ENCODE measurements around the gene DBNDD2.

DBNDD2 gene

DNA sequence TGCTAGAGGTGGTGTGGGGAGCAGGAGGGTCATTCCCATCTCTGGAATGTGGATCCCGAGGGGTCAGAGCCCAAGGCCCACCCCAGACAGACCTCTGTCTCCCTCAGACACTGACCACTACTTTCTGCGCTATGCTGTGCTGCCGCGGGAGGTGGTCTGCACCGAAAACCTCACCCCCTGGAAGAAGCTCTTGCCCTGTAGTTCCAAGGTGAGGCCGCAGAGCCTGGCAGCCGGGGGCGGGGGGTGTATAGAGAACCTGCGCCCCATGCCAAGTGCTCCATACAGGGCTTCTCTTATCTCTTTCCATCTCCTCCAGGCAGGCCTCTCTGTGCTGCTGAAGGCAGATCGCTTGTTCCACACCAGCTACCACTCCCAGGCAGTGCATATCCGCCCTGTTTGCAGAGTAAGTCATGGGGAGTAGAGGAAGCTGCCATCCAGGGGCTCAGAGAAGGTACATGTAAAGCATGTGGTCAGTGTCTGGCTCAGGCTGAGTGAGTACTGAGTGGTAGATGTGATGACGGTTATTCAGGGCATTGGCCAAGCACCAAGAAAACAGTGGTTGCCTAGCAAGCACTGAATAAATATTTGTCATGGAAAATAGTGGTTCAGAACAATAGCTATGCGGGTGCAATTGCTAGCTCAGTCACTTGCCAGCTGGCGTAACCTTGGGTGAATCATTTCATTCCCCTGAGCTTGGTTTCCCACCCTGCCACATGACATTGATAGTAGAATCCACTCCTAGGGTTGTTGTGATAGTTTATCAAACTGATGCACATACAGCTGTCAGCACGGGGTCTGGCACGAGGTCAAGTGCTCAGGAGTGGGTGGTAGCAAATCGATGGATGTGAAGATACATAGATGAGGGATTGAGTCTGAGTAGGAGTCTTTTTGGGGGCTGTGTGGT is 11.4 kb downstream of the DBNDD2 start:
- peak; percentile 96 for DNase-seq

DNA sequence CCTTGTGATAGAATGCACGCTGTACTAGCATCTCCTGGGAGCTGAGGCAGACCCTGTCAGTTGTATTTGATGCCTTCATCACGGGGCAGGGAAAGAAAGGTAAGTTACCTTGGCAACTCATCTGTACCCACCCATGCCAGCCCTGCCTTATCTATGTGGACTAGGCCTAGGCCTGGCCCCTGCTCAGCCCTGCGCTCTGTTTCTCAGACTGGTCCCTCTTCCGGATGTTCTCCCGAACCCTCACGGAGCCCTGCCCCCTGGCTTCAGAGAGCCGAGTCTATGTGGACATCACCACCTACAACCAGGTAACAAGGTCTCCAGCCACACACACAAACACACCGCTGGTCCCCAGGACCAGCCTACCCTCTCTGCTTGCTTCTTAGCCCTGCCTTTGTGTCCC is 12.0 kb downstream of the DBNDD2 start:
- DNase-seq: no peak

- no peak for DNase-seq
Observed at GRCh38 chr20:45423700-45424099, 15.6 kb downstream of the DBNDD2 start.

DNA sequence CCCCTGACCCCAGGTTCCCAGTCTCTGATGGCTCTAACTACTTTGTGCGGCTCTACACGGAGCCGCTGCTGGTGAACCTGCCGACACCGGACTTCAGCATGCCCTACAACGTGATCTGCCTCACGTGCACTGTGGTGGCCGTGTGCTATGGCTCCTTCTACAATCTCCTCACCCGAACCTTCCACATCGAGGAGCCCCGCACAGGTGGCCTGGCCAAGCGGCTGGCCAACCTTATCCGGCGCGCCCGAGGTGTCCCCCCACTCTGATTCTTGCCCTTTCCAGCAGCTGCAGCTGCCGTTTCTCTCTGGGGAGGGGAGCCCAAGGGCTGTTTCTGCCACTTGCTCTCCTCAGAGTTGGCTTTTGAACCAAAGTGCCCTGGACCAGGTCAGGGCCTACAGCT is 17.5 kb downstream of the DBNDD2 start:
- no peak for DNase-seq

DNA sequence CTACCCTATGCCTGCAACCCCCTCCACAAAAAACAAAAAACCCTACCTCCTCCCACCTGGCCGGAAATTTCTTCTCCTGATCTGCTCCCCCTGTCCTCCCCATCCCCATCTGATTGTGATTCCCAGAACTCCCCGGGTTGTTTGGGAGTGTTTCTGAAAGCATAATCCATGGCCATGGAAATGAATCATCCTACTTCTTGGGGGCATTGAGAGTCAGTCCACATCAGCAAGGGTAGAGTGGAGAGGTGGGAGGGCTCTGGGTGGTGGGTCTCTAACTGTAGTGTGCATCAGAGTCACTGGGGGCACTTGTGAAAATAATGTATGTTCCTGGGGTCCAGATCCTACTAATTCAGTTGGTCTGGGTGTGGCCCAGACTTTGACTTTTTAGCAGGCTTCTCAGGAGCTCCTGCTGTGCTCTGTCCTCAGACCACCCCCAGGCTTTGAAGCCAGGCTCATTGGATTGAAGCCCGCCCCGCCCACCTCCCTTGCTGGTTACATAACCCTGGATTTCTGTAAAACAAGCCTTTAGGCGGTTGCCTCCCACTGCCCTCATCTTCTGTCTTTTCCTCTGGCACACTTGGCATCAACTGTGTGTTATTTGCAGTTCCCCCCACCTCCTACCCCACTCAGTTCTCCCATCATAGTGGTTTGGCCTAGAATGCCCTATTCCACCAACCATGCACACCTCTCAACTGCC is 18.4 kb downstream of the DBNDD2 start:
- no peak for DNase-seq

DNA sequence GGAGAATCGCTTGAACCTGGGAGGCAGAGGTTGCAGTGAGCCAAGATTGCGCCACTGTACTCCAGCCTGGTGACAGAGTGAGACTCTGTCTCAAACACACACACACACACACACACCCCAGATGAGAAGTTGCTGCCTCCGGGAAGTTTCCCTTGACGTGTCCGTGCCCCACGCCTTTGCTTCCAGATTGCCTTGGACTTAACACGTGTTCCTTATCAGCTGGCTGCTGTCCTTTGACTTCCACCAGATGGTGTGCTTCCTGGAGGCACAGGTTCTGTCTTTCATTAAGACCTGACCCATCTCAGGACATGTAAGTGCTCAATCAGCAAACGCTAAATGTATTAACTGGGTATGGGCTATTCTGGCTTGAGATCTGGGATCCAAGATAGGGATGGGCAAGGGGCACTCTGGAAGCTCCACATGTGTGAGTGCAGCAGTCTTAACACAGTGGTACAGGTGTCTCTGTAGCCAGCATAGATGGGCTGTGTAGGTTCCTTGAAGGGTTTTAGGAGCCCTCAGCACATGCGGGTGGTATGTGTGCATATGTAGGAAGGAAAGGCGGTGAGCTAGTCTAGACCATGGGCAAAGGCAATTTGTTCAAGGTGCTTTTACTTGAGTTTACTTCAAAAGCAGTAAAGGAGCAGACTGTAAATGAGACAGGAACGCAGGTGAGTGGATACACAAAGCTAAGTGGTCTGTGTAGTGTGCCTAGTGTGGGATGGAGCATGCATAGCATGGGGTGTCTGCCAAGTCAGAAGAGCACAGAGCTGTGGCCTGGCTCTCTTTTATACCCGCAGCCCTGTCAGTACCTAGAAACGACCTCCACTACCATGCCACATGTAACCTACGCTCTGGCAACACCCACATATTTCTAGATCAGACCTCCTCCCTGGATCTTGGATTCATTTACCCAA is 19.4 kb downstream of the DBNDD2 start:
- DNase-seq: no peak

DNA sequence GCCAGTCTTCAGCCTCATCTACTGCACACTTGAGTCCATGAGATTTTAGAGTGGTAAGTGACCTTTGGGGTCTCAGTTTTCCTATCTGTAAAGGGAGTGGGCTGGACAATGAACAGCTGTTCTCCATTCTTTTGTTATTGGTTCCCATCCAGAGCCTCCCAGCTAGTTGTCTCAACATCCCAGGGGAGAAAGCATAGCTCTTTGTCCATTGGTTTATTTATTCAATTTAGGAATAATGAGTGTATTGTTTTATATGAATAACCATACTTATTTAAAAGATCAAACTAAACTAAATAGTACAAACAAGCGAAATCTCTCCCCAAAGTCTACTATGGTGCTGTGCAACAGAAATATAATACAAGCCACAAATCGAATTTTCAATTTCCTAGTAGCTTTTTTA is 21.5 kb downstream of the DBNDD2 start:
- no peak for DNase-seq

DNA sequence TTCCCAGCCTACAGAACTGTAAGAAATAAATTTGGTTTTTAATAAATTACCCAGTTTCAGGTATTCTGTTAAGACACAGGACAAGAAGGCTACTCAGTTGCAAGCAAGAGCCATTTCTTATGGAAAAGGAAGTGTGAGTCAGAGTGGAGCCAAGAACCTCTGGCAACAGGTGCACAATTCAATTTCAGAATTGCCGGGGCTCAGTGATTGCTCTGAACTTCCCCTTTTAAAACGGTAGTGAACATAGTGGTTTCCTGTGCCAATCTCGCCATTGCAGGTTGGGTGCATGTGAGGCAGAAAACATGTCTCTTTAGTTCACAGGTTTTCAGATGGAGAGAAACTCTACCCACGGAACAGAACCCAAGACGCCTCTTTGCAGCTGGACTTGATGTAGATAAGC is 24.2 kb downstream of the DBNDD2 start:
- no peak for DNase-seq

- peak; percentile 52 for DNase-seq
Observed at GRCh38 chr20:45433316-45433715, 25.2 kb downstream of the DBNDD2 start.

- no peak for DNase-seq
Observed at GRCh38 chr20:45433976-45434375, 25.9 kb downstream of the DBNDD2 start.

DNA sequence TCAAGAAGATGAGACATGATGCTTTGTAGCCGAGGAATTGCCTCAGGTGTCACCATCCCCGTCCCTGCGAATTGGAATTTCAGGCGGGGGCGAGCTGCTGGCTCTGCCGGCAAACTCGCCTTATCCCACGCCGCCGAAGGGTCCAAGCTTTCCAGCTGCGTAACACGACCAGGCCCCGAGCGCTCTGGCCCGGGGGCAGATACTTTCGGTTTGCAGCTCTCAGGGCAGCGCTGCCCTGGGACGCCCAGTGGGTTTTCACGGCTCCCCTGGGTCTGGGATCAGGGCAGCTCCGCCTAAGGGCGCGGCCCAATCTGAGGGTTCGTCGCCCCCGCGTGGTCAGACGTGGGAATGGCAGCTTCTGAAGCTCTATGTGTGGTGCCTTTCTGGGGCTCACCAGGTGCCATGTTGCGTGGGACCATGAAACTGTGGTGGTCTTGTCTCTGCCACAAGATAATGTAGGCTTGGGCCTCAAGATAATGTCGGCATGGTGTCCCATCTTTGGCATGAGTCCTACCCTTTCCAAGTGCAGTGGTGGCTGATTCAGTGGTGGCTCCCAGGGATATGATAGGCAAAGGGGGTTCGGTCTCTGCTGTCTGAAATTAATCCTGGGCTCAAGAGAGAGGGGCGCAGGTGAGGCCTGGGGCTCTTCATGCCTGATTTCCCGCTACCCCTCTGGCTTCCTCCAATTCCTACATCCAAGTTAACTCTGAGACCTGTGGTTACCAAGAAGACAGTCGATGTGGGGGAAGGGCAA is 28.8 kb downstream of the DBNDD2 start:
- peak; percentile 73 for DNase-seq

DNA sequence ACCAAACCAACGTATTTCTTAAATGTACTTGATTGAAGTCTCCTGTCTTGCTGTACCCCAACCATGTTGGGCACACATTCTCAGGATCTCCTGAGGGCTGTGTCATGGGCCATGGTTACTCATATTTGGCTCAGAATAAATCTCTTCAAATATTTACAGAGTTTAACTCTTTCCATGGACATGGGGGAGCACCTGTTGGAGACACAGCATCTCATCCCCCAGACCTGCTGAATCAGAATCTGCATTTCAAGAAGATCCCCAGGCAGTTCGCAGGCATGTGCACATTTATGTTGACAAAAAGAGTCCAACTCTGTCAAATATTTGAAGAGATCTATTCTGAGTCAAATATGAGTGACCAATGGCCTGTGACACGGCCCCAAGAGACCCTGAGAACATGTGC is 32.3 kb downstream of the DBNDD2 start:
- DNase-seq: no peak

DNA sequence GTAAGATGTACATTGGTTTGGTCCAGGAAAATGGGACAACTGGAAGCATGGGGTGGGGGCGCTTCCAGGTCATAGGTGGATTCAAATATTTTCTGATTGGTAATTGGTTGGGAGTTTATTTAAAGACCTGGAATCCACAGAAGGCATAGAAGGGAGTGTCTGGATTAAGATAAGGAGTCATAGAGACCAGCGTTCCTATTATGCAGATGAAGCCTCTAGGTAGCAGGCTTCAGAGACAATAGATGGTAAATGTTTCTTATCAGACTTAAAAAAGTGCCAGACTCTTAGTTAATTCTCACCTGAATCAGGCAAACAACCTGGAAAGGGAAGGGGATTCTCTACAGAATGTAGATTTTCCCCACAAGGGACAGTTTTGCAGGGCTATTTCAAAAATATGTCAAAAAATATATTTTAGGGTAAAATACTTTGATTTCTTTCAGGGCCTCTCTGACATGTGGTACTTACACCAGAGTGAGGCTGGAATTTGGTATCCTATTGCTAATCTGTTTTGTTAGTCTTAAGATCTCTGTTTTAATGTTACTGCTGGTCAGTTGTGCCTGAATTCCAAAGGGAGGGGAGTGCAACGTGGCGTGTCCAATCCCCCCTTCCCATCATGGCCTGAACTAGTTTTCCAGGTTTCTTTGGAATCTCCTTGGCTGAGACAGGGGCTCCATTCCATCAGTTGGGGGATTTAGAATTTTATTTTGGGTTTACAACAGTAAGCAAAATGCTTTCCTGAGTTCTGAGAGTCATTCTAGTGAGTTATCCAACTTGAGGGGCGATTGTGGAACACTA is 33.0 kb downstream of the DBNDD2 start:
- no peak for DNase-seq

- DNase-seq: no peak
Observed at GRCh38 chr20:45441746-45442145, 33.7 kb downstream of the DBNDD2 start.

GRCh38 chr20:45444050-45444449 is 36.0 kb downstream of the DBNDD2 start:
- no peak for DNase-seq

DNA sequence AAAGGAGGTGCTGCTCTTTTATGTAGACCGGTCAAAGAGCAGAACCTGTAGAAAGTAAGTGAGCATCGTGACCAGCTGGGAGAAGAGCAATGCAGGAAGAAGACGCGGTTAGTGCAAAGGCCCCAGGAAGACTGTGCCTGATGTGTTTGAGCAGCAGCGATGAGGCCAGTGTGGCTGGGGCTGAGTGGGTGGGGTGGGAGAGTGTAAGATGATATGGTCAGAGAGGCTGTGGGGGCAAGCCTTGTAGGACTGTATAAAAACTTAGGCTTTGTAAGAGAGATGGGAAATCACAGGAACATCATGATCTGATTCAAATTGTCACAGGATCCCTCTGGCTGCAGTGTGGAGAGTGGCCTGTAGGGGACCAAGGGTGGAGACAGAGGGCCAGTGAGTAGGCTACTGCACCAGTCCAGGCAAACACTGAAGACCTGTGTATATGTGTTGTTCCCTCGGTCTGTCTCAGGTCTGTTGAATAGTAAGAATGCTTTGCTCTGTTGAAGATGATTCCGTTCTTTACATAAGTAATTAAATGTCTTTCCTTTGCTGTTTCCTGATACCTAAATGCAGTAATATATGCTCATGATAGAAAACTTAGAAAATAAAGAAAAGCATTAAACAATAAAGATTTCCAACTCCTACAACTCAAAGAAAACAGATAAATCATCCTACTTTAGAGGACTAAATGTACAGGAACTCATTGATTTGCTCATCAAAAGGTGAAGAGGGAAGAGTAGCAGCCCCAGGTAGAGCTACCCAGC is 37.9 kb downstream of the DBNDD2 start:
- no peak for DNase-seq

DNA sequence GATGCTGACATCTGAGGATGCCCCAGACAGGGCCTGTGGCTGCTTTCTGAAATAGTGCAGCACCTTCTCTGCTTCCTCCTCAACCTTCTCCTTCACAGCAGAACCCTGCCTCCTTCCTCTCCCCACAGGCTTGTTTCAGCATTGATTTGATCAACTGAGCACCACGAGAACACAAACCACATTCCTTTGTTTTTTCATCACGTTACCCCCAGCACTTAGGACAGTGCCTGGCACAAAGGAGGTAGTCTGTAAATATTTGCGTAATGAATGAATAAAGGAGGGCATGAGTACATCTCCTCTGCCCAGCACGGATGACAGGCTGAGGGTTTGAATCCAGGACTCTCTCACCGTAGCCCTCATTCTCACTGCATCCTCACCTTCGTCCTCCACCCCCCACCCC is 40.2 kb downstream of the DBNDD2 start:
- no peak for DNase-seq

DNA sequence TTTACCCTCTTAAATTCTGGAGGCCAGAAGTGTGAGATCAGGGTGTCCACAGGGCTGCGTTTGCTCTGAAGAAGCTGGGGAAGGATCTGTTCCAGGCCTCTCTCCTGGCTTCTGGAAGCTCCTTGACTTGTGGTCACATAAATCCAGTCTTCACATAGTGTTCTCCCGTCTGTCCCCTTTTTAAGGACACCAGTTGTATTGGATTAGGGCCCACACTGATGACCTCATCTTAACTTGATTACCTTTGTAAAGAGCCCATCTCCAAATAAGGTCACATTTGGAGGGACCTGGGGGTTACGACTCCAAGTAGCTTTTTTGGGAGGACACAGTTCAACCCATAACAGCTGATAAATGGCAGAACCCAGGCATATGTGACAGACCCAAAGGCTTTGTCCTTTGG is 41.4 kb downstream of the DBNDD2 start:
- DNase-seq: no peak

DNA sequence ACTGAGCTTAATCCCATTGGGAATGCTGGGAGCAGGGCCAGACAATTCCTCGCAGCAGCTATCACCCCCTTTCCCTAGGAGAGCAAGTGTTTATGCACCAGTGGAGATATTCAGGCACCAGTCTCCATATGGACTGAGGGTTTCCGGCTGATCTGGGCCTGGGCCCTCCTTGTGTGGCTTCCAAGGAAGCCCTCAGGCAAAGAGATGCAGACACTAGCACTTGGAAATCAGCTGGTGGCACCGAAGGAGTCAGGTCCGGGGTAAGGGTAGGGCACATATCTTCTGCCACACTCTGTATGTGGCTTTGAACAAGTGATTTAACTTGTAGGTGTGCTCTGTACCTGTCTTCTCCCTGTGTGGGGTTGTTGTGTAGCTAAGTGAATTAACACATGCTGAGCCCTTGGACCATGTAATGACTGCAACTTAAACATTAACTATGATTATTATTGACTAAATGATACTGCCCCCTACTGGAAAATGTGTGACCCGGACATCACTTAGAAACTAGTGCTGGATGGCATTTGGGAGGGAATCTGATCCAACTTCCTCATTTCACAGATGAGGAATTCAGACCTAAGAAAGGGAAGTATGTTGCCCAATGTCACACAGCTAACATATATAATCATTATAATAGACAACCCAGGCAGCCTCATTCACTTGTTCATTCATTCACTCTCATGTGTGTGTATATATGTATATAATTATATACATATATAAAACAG is 42.2 kb downstream of the DBNDD2 start:
- peak; percentile 50 for DNase-seq

DNA sequence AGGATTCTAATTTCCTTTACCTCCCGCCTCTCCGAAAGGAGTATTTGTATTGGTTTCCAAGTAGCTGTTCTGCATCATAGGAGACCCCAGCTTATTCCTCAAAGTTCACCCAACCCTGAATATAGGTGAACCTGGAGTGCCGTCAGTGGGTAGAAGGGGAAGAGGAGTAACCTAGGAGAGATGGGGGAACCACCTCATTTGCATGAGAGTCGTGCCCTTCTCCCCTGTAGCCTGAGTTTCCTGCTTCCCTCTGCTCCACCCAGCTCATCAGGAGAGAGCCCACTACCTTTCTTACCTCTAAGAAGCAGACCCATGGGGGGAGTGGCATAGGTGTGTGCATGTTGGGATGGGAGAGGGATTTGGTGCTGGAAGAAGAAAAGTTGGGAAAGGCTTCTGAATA is 44.1 kb downstream of the DBNDD2 start:
- DNase-seq: no peak
